ENCODE measurements around the gene SMARCB1.

- TF ChIP-seq CTCF (IDR thresholded peaks at IDR 0.05) (no peak), ZFX (IDR thresholded peaks at IDR 0.05; ENCODE audit: borderline replicate concordance) (no peak)
Observed at GRCh38 chr22:23750367-23750713, 36.4 kb upstream of the SMARCB1 start.
